Skeletal muscle satellite cell (primary cell): Measurements from ENCODE around the gene IMMP2L.

ENCODE experiments used
- H3K27me3 ChIP-seq: 2 replicates; pipeline ENCODE4 v1.7.0; 2013; ENCODE audit warnings: low read length; ENCODE audit not compliant: control insufficient read depth, insufficient read depth
- H3K36me3 ChIP-seq: 2 replicates; pipeline ENCODE4 v1.7.0; 2013; ENCODE audit warnings: mild to moderate bottlenecking, control low read depth, low read length; ENCODE audit not compliant: insufficient read depth
- H3K4me1 ChIP-seq: 2 replicates; pipeline ENCODE4 v1.7.0; 2013; ENCODE audit warnings: low read length; ENCODE audit not compliant: control insufficient read depth, insufficient read depth
- H3K4me2 ChIP-seq: 2 replicates; pipeline ENCODE4 v1.7.0; 2013; ENCODE audit warnings: mild to moderate bottlenecking, low read length
- H3K4me3 ChIP-seq: 2 replicates; pipeline ENCODE4 v1.7.0; 2013; ENCODE audit warnings: low read length
- H3K9ac ChIP-seq: 2 replicates; pipeline ENCODE4 v1.7.0; 2013; ENCODE audit warnings: mild to moderate bottlenecking, low read depth, low read length, moderate library complexity
- H3K9me3 ChIP-seq: replicated peaks from 2 replicates; pipeline ENCODE4 v1.7.0; 2013; ENCODE audit warnings: mild to moderate bottlenecking, control low read depth, low read length

The IMMP2L gene

DNA sequence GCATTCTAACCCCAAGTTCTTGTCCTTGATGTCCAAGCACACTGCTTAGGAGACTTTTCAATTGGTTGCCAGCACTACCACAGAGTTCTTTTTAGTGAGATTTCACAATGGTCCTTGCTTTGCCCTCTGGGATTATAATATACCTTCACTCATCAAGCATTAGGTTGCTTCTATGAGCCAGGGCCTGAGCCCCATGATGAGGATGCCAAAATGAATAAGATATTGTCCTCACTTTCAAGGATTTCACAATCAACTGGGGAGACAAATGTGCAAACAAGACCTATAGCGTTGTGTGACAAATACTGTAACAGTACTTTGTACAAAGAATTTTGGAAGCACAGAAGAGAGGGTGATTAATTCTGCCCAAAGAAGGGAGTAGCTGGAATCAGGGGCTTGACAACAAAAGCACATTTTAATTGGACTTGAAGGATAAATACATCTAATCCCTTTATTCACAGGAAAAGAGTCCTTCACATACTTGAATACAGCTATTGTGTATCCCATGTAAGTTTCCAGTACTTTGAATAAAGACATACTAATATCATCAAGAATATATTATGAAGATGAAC is 734.9 kb downstream of the IMMP2L start:
- Histone ChIP-seq H3K9me3 (no peaks in the 10 kb centered on the region), H3K4me3 (no peak overlapping the region), H3K4me1 (no peaks in the 10 kb centered on the region), H3K4me2 (no peak overlapping the region), H3K27me3 (no peaks in the 10 kb centered on the region), H3K9ac (no peak overlapping the region), H3K36me3 (no peaks in the 10 kb centered on the region)

DNA sequence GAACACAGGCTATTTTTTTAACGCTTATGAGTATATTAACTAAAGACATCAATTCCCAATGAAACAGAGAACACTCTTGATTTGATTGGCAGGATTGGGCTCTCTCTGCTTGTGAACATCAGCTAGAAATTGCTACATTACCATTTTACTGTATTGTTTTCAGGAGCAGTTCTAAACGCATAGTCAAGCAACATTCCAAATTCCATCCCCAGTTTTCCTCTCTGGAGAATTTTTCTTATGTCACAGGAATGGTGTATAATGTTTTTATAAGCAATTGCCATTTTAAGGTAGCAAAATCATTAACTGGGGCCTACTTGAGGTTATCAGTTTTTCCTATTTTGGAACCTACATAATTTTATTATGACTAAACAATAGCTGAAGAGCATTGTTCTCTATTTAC is 748.3 kb downstream of the IMMP2L start:
- Histone ChIP-seq H3K4me3 (no peak overlapping the region), H3K9ac (no peak overlapping the region), H3K27me3 (no peaks in the 10 kb centered on the region), H3K4me2 (no peak overlapping the region), H3K4me1 (no peaks in the 10 kb centered on the region), H3K9me3 (no peaks in the 10 kb centered on the region), H3K36me3 (no peaks in the 10 kb centered on the region)

DNA sequence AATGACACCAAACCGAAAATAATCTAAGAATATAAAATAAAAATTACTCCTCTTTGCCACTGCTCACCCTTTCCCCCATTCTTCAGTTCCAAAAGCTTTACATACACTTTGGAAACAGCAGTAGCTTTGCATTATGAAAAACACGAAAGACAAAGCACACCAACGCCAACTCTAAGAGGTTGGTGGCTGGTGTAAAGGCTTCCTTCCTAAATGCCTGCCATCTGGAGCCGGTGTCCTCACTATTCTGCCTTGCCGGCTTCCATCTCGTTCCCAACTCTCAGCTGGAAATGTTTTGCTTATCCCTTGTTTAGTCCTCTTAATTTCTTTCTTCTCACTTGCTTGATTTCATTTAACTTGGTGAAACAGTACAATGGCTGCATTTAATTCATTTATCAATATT is 752.5 kb downstream of the IMMP2L start:
- Histone ChIP-seq H3K27me3 (no peaks in the 10 kb centered on the region), H3K4me2 (no peak overlapping the region), H3K9ac (no peak overlapping the region), H3K4me1 (no peaks in the 10 kb centered on the region), H3K36me3 (no peaks in the 10 kb centered on the region), H3K4me3 (no peak overlapping the region), H3K9me3 (no peaks in the 10 kb centered on the region)

DNA sequence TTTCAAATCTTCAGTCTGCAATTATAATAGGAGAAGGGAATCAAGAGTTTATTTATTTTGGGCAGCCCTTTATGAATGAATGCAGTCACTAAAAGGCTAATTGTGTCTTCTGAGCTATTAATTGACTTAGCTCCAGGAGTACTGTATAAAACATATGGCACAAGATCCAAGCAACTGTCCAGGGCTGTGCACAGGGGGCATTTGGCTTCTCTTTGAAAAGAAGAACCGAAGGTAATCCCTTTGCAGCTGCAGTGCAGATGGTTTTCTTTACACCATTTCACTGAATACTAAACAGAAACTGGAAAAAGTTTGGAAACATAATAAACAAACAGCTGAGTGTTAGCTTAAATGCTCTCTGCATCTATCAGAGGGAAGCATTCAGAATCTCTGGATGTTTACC is 753.9 kb downstream of the IMMP2L start:
- Histone ChIP-seq H3K36me3 (no peaks in the 10 kb centered on the region), H3K9me3 (no peaks in the 10 kb centered on the region), H3K4me2 (no peak overlapping the region), H3K4me1 (no peaks in the 10 kb centered on the region), H3K4me3 (no peak overlapping the region), H3K9ac (no peak overlapping the region), H3K27me3 (no peaks in the 10 kb centered on the region)

DNA sequence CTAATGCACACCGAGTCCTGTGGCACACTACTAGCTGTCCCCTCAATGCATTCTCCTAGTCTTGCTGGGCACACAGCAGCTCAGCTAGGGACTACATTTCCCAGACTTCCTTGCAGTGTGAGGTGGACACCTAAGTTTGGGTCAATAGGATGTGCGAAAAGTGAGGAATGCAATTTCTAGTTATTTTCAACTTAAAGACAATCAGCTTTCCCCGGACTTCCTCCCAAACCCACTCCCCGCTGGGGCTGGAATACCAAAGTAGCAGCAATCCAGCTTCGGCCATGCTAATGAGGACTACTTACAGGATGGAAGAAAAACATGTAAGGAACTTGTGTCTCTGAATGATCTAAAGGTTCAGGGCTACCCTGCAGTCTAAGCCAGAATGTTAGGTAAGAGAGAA is 757.8 kb downstream of the IMMP2L start:
- no peaks in the 10 kb centered on the region for H3K9me3 ChIP-seq
- H3K4me3 ChIP-seq = no peak overlapping the region
- no peaks in the 10 kb centered on the region for H3K36me3 ChIP-seq
- H3K4me1 ChIP-seq = no peaks in the 10 kb centered on the region
- no peak overlapping the region for H3K4me2 ChIP-seq
- no peak overlapping the region for H3K9ac ChIP-seq
- H3K27me3 ChIP-seq = no peaks in the 10 kb centered on the region

DNA sequence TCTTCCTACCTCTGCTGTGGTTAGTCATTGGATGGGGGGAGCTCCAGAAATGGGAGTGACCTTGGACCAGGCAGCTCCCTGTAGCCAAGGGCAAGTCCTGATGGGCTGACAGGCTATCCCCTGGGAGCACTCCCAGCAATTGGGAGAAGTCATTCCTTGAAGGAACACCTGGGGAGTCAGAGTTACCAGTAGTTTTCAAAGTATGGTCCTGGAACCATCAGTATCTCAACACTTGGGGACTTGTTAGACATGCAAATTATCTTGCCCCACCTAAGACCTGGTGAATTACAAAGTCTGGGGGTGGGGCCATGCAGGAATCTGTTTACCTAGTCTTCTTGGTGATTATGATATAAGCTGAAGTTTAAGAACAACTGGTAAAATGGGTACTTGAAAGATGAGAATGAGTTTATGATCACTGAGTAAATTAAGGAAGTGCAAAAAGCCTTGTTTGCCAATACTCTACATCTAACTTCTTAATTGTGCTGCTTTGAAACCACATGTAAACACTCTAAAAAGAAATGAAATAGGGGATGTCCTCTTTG is 758.6 kb downstream of the IMMP2L start:
- Histone ChIP-seq H3K4me1 (no peaks in the 10 kb centered on the region), H3K4me2 (no peak overlapping the region), H3K27me3 (no peaks in the 10 kb centered on the region), H3K9me3 (no peaks in the 10 kb centered on the region), H3K9ac (no peak overlapping the region), H3K36me3 (no peaks in the 10 kb centered on the region), H3K4me3 (no peak overlapping the region)

DNA sequence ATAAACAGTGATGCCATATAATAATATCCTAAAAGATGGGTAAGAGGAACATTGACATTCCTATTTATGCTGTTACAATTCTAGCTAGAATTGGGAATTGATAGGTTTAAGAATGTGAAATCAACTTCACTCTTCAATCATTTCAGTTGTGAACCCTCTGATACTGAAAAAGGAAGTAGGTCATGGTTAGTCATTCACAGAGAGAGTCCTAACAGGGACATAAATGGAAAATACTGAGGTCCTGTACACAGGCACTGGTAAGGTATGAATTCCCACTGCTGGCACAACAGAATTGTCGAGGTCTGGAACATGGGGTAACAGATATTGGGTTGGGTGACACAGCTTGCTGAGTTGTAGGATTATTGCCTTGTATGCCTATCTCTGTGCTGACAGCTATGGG is 760.8 kb downstream of the IMMP2L start:
- Histone ChIP-seq H3K4me2 (no peak overlapping the region), H3K27me3 (no peaks in the 10 kb centered on the region), H3K4me1 (no peaks in the 10 kb centered on the region), H3K9ac (no peak overlapping the region), H3K9me3 (no peaks in the 10 kb centered on the region), H3K4me3 (no peak overlapping the region), H3K36me3 (no peaks in the 10 kb centered on the region)

DNA sequence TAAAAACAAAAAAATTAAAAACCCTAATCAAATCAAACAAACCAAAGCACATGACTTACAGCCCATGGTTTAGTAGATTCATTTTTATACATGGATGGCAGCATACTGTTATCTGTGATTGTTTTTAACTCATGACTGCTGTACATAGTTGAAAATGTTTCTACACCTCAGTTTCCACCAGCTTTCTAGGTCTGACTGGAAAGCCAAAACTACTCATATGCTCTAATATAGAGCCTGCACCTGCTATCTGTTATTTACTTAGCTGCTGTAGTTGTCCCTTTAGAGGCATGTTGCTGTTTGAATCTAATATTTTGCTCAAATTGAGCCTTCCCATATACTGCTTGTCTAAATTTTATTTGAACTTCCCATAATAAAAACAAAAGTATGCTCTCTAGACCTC is 761.3 kb downstream of the IMMP2L start:
- Histone ChIP-seq H3K9ac (no peak overlapping the region), H3K4me1 (no peaks in the 10 kb centered on the region), H3K36me3 (no peaks in the 10 kb centered on the region), H3K4me3 (no peak overlapping the region), H3K4me2 (no peak overlapping the region), H3K9me3 (no peaks in the 10 kb centered on the region), H3K27me3 (no peaks in the 10 kb centered on the region)

DNA sequence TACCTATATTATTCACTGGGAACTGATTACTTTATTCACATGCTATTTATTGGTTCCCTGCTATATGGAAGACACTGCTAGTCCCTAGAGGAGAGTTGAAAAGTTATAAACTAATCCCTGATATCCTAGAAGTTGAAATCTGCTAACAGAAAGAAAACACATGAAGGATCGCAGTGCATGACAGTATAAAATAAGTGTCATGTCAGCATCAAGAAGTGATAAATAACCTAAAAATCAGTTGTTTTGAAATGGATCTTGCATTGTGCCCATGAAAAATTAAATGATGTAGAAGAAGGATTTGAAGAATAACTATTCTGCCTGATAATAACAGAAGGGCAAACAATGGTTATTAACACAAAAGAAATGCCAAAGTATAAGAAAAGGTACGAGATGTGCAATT is 764.6 kb downstream of the IMMP2L start:
- H3K36me3 ChIP-seq = no peaks in the 10 kb centered on the region
- no peaks in the 10 kb centered on the region for H3K4me1 ChIP-seq
- no peak overlapping the region for H3K9ac ChIP-seq
- no peak overlapping the region for H3K4me3 ChIP-seq
- no peaks in the 10 kb centered on the region for H3K27me3 ChIP-seq
- H3K9me3 ChIP-seq = no peaks in the 10 kb centered on the region
- no peak overlapping the region for H3K4me2 ChIP-seq

DNA sequence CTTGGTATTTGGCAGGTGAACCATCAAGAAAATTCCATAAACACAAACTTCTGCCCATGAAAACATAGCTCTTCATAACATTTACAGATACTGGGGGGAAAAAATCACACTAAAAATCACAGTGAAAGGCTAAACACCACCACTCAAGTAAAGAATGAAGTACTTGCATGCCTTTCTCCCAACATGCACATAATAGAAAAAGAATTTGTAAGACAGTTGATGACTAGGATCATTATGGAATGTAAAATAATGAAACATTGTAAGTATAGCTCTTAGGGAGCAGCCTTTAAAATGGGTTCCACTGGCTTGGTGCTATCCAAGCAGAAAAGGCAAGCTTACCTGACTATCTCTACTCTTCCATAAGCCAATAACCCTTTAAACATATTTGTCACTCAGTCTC is 771.3 kb downstream of the IMMP2L start:
- Histone ChIP-seq H3K4me1 (no peaks in the 10 kb centered on the region), H3K9me3 (no peaks in the 10 kb centered on the region), H3K4me3 (no peak overlapping the region), H3K27me3 (no peaks in the 10 kb centered on the region), H3K4me2 (no peak overlapping the region), H3K36me3 (no peaks in the 10 kb centered on the region), H3K9ac (no peak overlapping the region)

DNA sequence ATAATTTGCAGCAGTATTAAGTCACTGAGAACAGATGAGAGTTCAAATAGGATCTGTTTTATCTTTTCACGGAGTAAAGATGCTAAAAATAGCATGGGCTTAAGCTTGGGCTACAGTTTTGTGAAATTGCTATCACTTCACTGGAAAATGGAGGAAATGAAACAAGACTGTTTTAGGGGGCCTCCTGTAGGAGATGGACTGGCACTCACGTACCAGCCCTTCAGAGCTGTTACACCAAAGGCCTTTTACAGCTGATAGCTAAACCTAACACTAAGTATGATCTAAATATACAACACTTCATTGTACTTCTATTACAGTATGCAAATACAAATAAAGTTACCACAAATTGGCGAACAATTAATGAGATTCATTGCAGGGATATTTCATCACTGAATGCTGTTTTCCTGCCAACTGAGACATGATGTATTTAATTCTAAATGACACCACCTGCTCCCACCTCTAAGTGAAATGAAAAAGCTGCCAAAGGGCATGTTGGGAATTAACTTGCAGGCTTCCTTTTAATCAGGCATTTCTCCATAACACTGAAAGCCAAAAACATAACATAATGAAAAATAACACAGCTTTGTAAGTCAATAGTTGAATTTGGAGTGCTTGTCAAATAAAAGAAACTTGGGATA is 775.8 kb downstream of the IMMP2L start:
- H3K9ac ChIP-seq = no peak overlapping the region
- H3K27me3 ChIP-seq = no peaks in the 10 kb centered on the region
- no peaks in the 10 kb centered on the region for H3K4me1 ChIP-seq
- no peaks in the 10 kb centered on the region for H3K36me3 ChIP-seq
- no peak overlapping the region for H3K4me2 ChIP-seq
- H3K9me3 ChIP-seq = no peaks in the 10 kb centered on the region
- no peak overlapping the region for H3K4me3 ChIP-seq

DNA sequence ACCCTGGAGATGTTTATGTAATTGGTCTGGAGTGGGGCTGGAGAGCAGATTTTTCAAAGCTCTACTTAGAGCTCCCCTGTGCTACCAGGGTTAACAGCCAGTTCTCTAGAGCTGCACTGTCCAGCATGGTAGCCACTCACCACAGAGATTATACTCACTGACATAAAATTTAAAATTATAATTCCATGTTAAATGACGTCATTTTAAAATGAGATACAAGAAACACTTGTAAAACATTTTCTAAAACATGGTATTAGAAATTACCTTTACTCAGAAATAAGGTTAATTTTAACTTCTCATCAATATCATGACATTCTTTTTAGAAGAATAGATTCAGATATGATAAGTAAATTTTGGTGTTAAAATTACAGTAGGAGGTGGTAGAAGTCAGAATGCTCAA is 777.5 kb downstream of the IMMP2L start:
- Histone ChIP-seq H3K4me1 (no peaks in the 10 kb centered on the region), H3K27me3 (no peaks in the 10 kb centered on the region), H3K36me3 (no peaks in the 10 kb centered on the region), H3K9ac (no peak overlapping the region), H3K4me2 (no peak overlapping the region), H3K4me3 (no peak overlapping the region), H3K9me3 (no peaks in the 10 kb centered on the region)
